ENCODE data around the gene STX8.

DNA sequence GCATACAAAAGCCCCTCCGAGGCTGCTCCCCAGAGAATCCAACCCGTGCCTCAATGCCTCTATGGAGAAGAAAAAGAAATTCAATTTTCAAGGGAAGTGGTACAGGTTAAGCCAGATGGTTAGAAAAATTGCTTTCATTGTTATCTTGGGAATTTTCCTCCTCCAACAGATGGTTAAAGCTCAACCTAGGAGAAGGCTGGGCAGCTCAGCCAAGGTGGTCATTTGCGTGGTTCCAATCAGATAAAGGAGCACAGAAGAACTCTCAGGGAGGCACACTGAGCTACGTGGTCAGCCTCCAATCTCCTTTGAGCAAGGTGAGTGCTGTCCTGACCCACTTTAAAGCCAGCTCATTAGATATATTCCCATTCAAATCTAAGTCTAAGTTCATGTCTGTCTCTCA lies 106.7 kb downstream of the STX8 start:
- TF ChIP-seq ISL1 (CRISPR knock-in tag; IDR thresholded peaks at IDR 0.05) (no peak), OSR1 (CRISPR knock-in tag; IDR thresholded peaks at IDR 0.05) (no peak), GLIS3 (CRISPR knock-in tag; IDR thresholded peaks at IDR 0.05) (no peak), ZNF565 (CRISPR knock-in tag; conservative IDR thresholded peaks at IDR 0.05; ENCODE audit: low read depth) (no peak)
- TF ChIP-seq, protein P1, sequence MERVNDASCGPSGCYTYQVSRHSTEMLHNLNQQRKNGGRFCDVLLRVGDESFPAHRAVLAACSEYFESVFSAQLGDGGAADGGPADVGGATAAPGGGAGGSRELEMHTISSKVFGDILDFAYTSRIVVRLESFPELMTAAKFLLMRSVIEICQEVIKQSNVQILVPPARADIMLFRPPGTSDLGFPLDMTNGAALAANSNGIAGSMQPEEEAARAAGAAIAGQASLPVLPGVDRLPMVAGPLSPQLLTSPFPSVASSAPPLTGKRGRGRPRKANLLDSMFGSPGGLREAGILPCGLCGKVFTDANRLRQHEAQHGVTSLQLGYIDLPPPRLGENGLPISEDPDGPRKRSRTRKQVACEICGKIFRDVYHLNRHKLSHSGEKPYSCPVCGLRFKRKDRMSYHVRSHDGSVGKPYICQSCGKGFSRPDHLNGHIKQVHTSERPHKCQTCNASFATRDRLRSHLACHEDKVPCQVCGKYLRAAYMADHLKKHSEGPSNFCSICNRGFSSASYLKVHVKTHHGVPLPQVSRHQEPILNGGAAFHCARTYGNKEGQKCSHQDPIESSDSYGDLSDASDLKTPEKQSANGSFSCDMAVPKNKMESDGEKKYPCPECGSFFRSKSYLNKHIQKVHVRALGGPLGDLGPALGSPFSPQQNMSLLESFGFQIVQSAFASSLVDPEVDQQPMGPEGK (CRISPR knock-in tag; IDR thresholded peaks at IDR 0.05; ENCODE audit: borderline replicate concordance), result no peak
